Islet precursor cell (in vitro differentiated cells): ENCODE measurements around the gene ZNF646.
"Not testable (repeated sequence)": the region's sequence is repeated elsewhere in the genome, so short reads cannot be mapped to it uniquely, and the experiment has no call there.

Experiments used
- DNase-seq: peaks from one replicate; pipeline ENCODE4 v3.0.0-alpha.2; 2018

The ZNF646 gene

DNA sequence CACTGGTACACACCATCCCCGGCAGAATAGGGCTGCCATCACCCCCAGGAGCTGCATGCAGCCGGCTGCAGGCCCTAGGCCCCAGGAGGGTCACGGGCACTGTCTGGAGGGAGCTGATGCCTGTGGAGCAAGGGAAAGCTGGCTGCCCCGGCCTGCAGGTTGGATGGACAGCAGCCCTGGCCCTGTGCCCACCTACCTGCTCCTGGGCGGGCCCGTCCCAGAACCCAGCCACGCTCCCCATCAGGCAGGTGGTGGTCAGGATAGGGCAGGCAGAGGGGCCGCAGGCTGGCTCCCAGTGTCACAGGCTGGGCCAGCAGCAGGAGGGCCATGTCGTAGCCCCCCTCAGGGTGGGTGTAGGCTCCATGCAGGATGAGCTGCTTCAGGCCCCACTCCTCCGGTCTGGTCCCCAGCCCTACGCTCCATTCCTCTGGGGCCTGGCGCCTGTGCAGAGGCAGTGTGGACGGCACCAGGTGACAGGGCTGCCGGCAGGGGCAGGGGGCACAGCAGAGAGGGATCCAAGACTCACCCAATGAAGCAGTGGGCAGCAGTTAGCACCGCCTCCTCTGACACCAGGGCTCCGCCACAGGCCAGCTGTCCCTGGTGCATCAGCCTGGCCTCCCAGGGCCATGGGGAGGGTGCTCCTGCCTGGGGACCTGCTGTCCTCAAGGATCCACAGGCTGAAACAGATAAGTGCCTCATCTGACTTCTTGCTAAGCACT is 10.5 kb downstream of the ZNF646 start:
- DNase-seq: peak; percentile 56

GRCh38 chr16:31085411-31085810 is 11.2 kb downstream of the ZNF646 start:
- DNase-seq: no peak

GRCh38 chr16:31085873-31086628 is 11.8 kb downstream of the ZNF646 start:
- peak; percentile 51 for DNase-seq

GRCh38 chr16:31086629-31086906 is 12.3 kb downstream of the ZNF646 start:
- DNase-seq: peak; percentile 52

- no peak for DNase-seq
These were observed 13.3 kb downstream of the ZNF646 start for GRCh38 chr16:31087481-31087880.

- no peak for DNase-seq
These were observed 13.7 kb downstream of the ZNF646 start for GRCh38 chr16:31087971-31088370.

DNA sequence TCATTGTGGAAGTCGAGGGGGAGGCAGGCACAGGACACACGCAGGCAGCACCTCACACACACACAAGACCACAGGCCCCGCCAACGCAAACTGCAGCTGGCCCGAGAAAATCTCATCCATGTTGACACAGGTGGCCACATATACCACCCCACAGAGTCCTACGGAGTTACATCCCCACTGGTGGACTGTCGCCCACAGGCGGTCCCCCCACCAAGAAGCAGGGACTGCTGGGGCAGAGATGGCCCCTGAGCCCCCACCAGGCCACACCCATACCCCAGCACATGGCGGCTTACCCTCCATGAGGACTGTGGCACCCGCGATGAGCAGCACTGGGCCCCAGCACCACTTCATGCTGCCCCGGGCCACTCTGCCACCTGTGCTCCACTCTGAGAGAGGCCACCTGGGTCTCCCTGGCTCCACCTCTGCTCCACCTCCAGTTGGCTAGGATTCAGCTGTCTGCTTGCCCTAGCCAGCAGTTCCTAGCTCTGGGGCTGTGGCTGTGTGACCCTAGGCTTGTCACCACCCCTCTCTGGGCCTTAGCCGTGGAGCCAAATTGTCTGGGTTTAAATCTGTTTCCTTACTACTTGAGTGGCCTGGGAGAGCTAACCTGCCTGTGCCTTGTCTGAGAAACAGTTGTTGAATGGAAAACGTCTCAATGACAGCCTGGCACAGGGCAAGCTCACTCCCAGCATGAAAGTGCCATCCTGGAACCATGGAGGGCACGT is 14.4 kb downstream of the ZNF646 start, which contains the start of gene PRSS53:
PRSS53 (minus strand) TSS at position 485 of the 725 bp plus-strand sequence; CDS start at position 351, 134 bp downstream.
- no peak for DNase-seq

DNA sequence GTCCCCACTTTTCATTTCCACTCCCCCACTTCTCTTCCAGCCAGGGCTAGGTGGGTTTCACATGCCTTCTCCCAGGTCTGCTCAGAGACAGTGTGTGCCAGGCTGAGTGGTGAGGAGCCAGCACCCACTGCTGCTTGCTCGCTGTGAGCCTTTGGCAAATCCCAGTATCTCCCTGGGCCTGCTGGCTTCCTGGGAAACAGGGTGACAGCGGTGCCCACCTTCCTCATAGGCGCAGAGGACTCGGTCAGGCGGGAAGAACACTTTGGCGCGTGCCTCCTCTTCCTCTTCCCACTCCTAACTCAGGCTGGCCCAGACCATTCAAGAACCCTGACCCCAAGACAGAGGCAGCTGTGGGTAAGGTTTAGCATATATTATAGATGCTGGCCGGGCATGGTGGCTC is 15.0 kb downstream of the ZNF646 start:
- no peak for DNase-seq

GRCh38 chr16:31090540-31090939 is 16.3 kb downstream of the ZNF646 start:
- DNase-seq: peak; percentile 55

- no peak for DNase-seq
These were observed 18.1 kb downstream of the ZNF646 start for GRCh38 chr16:31092330-31092729.

DNA sequence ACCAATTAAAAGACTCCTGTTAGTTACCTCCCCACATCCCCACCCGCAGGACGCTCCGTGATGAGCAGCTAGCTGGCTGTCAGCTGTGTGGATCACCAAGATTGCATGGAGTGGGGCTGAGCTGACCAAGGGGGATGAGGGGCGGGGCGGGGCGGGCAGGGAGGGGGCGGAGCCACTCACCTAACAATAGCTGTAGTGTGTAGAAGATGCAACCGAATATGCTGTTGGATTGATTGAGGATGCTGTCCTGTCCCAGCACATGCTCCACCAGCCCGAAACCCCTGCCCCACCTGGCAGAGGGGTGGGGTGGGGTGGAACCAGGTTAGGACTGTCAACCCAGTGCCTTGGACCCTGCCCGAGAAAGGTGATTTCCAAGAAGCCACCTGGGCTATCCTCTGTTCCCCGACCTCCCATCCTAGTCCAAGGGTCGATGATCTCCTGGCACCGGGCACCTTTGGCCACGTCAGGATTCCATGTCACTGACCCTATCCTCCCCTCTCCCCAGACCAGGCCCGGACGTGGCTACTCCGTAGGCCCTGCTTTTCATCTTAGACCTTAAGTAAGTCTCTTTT is 19.0 kb downstream of the ZNF646 start:
- peak; percentile 91 for DNase-seq

DNA sequence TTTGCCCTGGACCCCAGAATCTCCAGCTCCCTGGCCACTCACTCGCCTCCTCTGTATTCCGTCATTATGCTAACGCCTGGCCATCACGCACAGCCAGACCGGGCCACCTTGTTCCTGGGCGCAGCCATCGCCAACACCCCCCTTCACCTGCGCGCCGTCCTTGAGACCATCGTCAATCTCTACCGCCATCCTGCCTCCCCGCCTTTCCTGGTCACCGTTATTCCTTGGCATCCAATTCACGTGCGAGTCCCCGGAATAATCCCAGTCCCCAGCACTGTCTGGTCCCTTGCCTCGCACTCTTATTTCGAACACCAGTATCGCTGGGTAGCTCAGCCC is 19.8 kb downstream of the ZNF646 start:
- peak; percentile 61 for DNase-seq

GRCh38 chr16:31094424-31095120 is 20.4 kb downstream of the ZNF646 start, which contains the start of gene VKORC1:
TSS of gene VKORC1 (minus strand) at chr16:31094797. CDS start at chr16:31094729, 68 bp downstream.
- DNase-seq: peak; percentile 99

GRCh38 chr16:31099860-31100638 is 25.8 kb downstream of the ZNF646 start:
- no peak for DNase-seq

DNA sequence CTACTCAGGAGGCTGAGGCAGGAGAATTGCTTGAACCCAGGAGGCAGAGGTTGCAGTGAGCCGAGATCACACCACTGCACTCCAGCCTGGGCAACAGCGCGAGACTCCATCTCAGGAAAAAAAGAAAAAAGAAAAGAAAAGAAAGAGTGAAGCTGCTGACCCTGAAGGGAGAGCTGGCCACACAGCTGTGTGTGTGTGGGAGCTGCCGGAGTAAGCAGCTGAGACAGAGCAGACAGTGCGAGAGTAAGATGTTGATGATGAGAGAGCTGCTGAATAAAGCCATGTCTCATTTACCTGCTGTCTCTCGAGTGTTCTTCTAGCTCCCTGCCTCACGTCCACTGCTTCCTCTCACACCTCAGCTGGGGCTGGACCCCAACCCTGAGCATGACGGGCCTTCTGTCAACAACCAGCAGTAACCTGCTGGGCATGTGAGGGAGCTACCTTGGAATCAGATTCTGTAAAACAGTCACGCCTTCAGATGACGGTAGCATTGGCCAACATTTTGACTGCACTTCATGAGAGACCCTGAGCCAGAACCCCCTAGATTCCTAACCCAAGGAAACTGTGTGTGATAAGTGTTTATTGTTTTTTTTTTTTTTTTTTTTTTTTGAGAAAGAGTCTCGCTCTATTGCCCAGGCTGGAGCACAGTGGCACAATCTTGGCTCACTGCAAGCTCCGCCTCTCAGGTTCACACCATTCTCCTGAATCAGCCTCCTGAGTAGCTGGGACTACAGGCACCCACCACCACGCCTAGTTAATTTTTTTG is 26.8 kb downstream of the ZNF646 start:
- DNase-seq: not testable (repeated sequence)

GRCh38 chr16:31105677-31106213 is 31.5 kb downstream of the ZNF646 start:
- DNase-seq: peak; percentile 91

DNA sequence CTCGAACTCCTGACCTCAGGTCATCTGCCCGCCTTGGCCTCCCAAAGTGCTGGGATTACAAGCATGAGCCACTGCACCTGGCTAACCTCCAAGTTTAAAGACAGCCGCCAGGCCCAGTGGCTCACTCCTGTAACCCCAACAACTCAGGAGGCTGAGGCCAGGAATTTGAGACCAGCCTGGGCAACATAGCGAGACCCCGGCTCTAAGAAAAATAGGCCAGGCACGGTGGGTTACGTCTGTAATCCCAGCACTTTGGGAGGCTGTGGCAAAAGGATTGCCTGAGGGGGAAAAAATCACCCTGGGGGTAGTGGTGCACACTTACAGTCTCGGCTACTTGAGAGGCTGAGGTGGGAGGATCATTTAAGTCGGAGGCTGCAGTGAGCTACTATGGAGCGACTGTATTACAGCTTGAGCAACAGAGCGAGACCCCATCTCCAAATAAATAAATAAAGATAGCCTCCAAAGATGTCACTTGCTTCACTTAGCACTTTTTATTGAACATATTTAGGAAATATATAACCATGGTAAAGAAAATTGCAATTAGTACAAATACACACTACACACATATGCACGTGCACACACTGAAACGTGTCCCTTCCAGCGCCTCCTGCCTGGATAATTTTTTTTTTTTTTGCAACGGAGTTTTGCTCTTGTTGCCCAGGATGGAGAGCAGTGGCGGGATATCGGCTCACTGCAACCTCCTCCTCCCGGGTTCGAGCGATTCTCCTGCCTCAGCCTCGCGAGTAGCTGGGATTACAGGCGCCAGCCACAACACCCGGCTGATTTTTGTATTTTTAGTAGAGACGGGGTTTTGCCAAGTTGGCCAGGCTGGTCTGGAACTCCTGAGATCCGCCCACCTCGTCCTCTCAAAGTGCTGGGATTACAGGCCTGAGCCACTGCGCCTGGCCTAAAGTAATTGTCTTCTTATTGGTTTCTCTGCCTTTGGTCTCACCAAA is 32.6 kb downstream of the ZNF646 start:
- DNase-seq: no peak

DNA sequence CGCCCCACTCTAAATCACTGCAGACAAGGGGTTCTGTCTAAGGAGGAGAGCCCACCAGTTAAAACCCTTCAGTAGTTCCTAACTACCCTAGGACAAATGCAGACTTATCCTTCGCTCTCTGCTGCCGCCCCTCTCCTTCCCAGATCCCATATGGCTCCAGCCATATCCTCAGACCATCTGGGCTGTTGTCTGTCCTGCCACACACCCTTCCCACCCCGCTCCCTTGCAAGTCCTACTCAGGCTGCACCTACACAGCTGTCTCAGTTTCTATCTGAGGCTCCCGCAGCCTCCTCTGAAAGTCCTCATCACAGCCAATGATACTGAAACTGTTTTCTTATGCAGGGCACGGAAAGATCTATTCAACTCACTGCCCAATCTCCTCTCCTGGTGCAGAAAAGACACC is 33.2 kb downstream of the ZNF646 start:
- no peak for DNase-seq

- DNase-seq: peak; percentile 79
These were observed 34.0 kb downstream of the ZNF646 start, which contains the start of gene BCKDK for GRCh38 chr16:31108035-31108793. TSS of gene BCKDK (plus strand) at chr16:31108386. CDS start at chr16:31109224, 838 bp downstream.
